Renal cortical epithelial cell (primary cell): ENCODE measurements around the gene LRRC73. TPM values are rescaled to one million over a fixed set of nuclear protein-coding genes. Genes with fewer than 3 reads are reported as not detected.
A peak's percentile ranks its signal among the peaks of the same experiment; 100 is the strongest.
"Not testable (repeated sequence)": the region's sequence is repeated elsewhere in the genome, so short reads cannot be mapped to it uniquely, and the experiment has no call there.

Experiments
- DNase-seq: peaks from one replicate; pipeline ENCODE4 v3.0.0-alpha.2; 2011; ENCODE audit warnings: low read depth
- total RNA-seq: library from RNA; depleted of rRNA; stranded (reverse); fragments of >200 nt; gene quantifications from 2 replicates; pipeline ENCODE4 v1.2.3, GENCODE V29; 2014

Gene LRRC73
- total RNA-seq, 1 donor from 2014 or later = 1.1 TPM

DNA sequence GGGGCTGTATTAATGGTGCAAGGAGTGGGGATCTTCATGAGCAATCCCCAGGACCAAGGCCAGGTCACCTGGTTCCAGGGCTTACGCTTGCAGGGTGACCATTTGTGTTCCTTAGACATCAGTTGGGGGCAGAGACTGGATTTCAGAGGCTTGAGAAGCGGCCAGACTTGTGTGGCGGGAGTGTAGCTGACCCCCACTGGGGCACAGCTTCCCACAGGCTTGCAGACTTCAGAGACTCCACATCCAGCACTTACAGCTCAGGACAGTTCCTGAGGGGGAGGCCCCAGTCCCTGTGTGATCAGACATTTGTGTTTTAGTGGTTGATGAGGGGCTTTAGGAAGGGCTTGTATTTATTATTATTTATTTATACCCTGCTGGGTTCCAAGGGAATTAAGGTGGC is 17.5 kb downstream of the LRRC73 start:
- no peak for DNase-seq

DNA sequence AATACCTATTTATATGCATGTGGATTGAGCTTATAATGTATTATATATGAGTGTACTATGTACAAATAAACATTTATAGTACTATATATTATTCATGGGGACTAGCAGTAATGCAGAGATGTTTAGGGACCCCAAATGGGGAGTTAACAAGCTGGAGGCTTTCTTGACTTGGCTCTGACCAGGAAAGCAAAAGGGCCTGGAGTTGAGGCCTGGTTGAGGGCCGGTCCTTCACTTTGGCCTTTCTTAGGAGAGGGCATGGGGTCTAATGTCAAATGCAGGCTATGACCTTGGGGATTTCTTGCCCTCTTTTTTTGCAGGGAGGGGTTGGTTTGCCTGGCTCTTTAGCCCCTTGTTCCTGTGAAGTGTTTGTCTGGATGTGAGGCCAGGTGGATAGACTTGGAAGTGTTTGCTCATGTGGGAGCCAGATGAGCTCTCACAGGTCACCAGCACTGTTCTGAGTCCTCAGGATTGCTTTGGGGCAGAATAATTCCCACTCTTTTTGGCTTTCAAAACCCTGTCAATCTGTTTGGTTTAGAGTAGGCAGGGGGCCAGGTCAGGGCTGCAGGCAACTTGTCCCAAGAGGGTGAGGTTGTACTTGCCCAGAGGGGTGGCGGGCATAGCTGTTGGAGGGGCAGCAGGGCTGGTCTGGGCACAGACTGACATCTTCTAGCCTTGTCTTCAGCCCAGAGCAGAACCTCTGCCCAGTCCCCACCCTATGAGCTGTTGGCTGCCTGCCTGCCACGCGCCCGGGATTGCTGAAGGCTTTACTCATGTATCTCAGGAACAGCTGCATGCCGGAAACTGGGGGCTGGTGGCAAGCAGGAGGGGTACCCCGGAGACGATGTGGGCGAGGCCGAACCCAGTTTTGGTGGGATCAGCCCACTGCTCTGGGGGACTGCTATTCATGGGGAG is 18.1 kb downstream of the LRRC73 start:
- peak; percentile 50 for DNase-seq

DNA sequence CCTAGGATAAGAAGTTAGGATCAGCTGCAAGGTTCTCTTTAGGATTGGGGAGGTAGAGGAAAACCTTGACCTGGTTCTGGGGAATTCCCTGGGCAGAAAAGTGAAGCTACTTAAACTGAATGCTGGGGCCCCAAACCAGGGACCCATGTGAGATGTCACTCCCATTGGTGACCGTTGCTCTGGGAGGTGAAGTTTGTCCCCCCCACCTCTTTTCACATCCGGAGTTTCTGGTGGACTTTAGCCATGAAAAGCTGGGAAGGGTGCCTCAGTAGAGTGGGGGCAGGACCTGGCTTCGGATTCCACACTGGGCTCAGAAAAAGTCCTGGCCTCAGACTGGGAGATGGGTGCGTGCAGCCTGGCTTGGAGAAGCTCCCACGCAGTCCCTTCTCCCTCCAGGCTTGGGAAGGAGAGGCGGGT is 19.6 kb downstream of the LRRC73 start:
- no peak for DNase-seq

DNA sequence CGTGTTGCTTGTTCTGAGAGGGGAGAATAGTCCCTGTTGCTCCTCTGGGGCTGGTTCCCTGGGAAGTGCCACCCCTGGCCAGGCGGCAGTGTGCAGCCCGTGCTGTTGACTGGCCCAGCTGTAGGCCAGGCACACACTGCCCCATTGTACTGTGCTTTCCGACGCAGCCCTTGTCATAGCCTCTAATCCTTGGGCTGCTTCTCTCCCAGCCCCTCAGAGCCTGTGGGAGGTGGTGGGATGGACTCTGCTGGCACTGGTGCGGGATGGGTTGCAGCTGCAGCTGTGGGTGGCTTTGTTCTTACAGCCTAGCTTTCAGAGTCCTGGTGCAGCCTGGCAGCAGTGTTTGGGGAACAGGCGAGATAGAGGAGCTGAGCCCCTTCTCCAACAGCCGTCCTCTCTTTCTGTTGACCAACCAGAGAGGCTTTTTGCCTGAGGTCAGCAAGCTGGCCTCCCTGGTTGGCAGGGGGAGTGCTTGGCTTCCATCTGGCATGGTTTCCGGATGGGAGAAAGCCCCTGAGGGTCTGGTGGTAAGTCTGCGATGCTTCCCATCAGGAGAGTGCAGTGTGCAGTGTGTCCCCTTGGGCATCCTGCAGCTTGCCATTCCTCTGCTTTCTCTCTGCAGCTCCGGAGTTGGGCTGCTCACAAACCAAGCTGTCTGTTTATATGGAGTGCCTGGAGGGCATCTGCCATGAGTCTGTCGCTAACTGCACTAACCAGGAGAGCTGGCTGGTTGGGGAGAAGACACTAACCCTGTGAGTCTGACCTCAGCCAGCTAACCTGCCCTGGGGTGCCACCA is 20.7 kb downstream of the LRRC73 start:
- no peak for DNase-seq

DNA sequence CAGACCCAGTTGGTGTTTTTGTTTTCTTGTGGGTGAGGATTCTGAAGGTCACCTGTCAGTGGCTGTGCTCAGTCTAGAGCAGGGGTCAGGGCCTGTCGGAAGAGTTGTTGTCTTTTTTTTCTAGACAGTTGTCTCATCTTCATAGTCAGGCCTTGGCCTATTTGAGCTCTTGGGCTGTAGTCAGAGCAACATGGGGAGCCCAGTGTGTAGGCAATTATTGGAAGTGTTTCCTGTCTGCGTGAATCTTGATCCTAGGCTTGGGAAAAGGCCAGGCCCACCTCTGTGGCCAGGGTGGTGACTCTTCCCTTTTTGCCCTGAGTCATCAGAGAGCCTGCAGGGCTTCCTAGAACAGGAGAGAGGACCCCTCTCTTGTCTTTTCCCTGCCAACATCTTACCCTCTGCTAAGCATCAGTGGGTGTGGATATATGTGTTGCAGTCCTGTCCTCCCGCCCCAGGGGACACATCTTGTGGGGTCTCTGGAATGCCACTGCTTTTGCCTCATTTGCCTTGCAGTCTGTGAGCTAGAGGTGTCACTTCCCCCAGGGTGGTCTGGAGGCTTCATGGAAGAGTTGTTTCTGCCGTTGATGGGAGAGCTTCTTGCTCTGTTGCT is 21.4 kb downstream of the LRRC73 start:
- DNase-seq = no peak

DNA sequence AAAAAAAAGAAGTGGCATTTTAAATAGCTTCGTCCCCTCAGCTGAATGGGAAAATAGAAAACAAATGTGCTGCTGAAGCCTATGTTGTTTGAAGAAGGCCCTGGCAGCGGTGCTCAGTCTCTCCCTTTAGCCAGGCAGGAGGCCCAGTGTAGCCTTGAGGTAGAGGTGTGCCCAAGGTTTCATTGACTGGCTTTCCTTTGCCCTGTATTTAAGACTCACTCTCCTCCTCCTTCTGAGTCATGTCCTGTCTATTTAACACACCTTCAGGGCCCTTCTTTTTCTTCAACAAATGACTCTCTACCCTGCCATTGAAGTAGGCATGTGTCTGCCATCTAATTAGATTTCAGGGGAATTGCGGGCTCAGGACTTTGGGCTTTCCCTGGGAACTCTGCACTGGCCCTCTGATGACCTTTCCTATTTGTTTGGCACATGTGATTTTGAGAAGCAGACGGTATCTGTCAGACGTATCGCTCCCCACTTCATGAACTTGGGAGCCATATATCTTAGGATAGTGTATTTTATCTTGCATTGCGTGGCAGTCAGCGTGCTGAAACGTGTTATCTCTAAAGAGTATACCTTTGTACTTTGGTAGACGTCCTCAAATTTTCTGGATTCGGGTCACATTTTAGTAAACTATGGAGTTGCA is 28.4 kb downstream of the LRRC73 start:
- DNase-seq = peak; percentile 77

DNA sequence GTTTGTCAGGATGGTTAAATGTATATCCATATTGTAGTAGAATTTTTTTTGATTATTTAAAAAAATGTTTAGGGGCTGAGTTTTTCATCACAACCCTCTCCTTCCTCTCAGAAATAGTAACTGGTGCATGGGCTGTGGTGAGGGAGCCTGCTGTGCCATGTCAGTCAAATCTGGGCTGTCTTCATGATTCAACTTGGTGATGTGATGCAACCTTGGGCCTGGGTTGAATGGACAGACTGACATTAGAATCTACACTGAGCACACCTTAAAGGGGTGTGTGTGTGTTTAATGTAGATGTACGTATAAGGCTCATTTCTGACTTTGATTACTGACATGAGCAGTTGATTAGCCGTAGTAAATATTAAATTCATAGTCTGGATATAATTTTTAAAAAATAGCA is 29.1 kb downstream of the LRRC73 start:
- DNase-seq = peak; percentile 40

DNA sequence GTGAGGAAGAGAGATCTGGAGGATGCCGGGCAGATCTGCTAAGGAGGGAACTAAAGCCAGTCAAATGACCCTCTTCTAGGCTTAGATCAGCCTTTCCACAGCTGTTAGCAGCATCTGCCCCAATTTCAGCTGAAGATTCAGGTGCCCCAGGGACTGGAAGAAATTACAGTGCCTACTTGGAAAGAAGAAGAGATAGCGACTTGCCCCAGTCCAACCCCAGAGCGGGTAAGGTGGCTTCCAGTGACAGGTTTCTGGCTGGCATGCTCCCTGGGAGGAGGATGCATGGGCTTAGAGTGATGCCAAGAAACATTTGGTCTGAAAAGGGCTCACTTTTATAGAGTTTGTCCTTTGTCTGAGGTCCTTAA is 32.2 kb downstream of the LRRC73 start:
- DNase-seq = no peak

DNA sequence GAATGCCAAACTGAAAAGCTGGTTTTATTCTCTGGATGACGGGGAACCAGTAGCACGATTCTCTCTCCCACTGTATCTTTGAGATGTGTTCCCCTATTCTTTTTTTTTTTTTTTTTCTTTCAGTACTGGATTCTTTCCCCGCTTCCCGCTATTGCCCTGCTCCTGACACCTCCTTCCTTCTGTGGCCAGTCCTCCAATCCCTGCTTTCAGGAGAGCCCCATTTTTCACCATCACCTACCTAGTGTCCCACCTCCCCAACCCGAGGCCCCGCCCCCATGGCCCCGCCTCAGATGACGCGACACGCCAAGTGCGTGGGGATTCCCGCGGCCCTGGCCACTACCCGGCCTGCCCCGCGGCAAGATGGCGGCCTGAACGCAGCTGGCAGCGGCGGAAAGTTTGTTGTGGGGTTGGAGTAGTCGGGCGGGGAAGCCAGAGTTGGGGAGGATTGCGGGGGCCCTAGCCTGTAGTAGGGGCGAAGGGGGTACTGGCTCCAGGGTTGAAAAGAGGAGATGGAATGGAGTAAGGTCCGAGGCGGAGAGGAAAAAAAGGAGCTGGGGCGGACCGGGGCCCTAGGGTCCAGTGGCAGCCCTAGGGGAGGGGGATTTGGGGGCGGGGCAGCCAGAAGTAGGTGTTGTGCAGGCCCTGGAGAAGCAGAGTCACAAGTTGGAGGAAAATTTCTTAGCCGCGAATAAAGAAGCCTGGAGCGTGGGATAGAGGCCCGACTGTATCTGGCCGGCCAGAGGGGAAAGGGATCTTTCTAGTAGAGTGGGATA is 32.7 kb downstream of the LRRC73 start, which contains the start of gene TJAP1:
Gene TJAP1 (plus strand): TSS at position 336 of the 773 bp plus-strand sequence. CDS start 21,432 bp downstream, outside the sequence.
- peak; percentile 79 for DNase-seq

DNA sequence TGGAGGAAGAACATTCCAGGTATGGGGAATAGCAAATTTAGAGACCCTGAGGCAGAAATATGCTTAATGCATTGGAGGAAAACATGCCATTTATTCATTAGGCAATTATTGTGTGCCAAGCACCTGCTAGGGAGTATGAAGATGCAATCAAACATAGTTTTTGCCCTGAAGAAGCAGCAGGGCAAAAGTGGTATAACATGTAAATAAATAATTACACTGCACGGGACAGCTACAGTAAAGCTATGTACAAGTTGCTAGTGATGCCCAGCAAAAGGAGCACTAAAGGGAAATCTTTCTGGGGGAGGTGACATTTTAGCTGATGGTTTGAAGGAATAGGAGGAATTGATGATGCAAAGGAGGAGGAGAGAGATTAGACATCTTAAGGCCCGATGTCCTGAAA is 33.4 kb downstream of the LRRC73 start:
- no peak for DNase-seq

DNA sequence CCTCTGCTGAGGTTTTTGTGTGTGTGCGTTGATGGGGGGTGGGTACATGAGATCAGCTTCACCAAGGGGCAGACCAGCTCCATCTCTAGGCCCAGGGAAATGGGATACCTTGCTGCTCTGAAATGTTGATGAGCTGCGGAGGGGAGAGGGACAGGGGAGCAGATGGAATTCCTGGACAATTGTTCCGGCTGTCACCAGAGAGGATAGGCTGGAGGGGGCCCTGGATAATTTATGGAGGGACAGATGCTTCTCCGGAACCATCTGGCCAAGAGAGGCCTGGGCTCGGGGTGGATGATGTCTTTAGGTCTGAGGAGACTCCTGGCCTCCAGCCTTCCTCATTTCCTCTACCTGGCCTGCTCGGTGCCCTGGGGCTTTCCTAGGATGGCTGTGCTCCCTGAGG is 34.6 kb downstream of the LRRC73 start:
- DNase-seq = no peak

DNA sequence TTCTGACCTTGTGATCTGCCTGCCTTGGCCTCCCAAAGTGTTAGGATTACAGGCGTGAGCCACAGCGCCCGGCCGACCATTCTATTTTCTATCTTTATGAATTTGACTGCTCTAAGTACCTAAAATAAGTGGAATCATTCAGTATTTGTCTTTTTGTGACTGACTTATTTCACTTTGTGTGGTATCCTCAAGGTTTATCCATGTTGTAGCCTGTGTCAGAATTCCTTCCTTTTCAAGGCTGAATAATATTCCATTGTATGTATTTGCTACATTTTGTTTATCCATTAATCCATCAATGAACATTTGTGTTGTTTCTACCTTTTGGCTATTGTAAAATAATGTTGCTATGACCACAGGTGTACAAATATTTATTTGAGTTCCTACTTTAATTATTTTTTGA is 37.6 kb downstream of the LRRC73 start:
- DNase-seq = no peak

DNA sequence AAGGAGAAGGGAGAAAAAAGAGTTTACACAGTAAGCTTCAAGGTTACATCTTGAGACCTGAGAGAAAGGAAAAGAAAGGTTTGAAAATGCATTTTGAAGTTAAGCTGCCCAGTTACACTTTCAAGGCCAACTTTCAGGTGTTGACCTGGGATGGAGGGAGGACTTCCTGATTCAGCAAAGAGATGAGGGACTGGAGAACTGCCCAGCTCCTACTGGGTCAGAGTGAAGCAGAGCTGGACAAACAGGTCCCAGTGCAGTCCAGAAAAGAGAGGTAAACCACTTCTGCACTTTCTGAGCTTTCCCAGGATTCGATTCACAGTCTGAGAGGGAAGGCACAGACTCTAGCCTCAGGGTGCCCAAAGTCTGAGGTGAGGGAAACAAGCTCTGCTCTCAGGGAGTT is 38.7 kb downstream of the LRRC73 start:
- no peak for DNase-seq

DNA sequence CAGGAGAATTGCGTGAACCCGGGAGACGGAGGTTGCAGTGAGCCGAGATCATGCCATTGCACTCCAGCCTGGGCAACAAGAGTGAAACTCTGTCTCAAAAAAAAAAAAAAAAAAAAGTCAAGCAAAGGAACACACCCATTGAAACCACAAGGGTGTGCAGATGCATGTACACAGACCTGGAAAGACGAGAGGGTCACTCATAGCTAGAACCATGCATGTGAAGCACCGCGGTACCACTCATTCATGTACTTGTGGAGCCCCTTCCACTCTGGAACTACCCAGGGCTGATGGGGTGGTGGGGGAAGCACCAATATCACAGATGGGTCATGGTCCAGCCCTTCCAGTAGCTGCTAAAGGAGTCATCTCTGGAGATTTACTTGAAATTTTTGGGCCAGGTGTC is 40.2 kb downstream of the LRRC73 start:
- no peak for DNase-seq

DNA sequence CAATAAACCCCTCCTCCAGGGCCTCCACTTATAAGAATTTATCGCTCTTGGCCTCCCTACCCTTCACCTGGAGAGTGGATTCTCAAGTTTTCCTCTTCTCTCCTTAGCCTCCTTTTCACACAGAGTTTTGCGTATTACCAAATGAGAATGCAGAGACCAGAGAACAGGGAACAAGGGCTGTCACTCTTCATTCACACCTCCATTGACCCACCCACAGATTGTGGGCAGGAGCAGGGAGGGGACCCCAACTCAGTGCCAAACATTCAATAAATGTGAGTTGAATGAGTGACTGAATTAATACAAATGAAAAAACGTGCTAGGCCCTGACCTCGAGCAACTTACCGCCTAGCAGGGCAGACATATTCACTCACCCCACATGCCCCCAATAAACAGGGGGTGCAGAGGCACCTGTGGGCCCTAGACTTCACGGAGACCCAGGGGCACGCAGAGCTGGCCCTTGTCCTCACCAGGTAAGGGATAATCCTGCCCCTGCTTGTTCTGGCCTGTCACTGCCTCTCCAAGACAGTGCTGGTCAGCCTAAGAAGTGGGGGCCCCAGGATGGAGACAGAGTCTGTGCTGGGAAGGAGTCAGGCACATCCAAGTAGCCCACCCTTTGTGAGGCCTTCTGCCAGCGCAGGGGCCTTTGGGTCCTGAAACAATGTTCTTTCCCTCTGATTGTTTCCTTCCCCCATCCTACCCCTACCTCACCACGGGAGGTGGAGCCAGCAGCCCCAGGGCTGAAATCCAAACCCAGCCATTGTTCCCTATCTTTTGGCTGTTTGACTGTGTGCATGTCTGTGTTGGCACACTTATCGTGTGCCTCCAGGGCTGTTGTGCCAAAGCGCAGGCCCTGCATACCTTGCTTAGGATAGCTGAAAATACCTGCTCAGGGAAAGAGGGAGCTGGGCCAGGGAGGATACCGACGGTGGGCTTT is 41.1 kb downstream of the LRRC73 start:
- no peak for DNase-seq

DNA sequence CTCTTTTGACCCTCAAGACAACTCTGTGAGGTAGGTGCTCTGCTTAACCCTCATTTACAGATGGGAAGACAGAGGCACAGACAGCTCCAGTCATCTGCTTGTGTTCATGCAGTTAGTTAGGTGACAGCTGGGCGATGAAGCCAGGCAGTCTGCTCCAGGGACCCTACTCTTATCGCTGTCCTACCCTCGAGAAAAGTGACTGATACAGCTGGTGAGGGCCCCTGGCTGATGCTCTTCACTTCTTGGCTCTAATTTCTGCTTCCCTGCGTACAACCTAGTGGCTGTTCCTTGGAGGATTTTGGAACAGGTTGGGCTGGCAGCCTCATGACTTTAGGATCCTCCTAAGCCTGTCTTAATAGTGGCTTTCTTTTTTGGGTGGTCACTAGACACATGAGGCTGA is 41.9 kb downstream of the LRRC73 start:
- DNase-seq = no peak

DNA sequence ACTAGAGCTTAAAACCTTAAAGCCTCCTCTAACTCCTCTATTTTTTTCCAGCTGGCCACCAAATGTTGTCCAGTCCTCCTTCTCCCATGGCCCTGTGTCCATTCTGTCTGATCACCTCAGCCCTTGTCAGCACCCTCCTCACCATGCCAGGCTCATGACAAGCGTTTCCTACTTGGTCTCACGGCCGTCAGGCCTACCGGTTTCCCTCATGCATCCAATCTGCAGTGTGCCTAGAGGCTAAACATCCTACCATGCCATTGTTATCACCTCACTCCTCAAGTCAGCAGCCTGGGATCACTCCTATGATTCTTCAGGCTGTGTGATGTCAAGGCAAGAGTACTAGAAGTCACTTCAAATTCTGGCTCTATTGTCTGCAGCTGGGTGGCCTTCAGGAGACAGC is 42.4 kb downstream of the LRRC73 start:
- no peak for DNase-seq

DNA sequence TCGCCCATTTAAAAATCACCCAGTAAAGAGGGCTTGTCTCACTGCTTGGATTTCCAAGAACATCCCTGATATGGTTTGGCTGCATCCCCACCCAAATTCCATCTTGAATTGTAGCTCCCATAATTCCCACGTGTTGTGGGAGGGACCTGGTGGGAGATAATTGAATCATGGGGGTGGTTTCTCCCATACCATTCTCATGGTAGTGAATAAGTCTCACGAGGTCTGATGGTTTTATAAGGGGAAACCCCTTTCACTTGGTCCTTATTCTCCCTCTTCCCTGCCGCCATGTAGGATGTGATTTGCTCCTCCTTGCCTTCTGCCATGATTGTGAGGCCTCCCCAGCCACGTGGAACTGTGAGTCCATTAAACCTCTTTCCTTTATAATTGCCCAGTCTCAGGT is 42.9 kb downstream of the LRRC73 start:
- DNase-seq = not testable (repeated sequence)

DNA sequence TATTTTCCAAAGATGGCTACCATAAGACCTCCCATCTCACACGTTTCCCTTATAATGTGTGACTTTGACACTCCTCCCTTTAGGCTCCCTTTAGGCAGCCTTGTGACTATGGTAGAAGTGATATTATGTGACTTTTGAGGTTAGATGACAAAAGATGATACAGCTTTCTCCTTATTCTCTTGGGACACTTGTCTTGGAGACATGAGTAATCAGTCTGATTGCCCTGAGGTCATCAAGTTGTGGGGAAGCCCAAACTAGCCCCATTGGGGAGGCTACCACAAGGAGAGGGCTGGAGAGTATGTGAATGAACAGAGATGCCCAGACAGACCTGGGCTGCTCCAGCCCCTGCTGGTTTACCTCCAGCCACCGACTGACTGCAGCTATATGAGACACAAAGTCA is 44.2 kb downstream of the LRRC73 start:
- no peak for DNase-seq

DNA sequence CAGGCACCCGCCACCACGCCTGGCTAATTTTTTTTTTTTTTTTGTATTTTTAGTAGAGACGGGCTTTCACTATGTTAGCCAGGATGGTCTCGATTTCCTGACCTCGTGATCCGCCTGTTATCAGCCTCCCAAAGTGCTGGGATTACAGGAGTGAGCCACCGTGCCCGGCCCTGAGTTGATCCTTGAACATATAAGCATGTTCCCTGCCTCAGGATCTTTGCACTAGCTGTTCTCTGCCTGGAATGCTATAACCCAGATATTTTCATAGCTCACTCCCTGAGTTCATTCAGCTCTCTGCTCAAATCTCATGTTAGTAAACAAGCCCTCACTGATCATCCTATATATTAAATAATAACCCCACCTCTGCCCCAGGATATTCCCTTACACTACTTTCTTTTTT is 45.8 kb downstream of the LRRC73 start:
- DNase-seq = no peak
